IMR-90 (cell line): ENCODE measurements around the gene GRIK5. TPM values are rescaled to one million over a fixed set of nuclear protein-coding genes. Genes with fewer than 3 reads are reported as not detected.
A peak's percentile ranks its signal among the peaks of the same experiment; 100 is the strongest.

Source experiments
- ATAC-seq: fragments of 200-7000 bp; cut with Tn5 transposase; 2 replicates; pipeline ENCODE4 v1.9.1; 2020; ENCODE audit warnings: low read depth, mild to moderate bottlenecking, moderate library complexity
- BruUV-seq: library from RNA; stranded (reverse); fragments of 400-500 nt; replicated peaks from 2 replicates; lab custom pipeline; 2021; lab: Mats Ljungman, UMichigan
- CTCF ChIA-PET: fragments of 300-600 bp; formaldehyde crosslinking; extraction: SDS; loops from one replicate; lab custom pipeline; 2021; ENCODE audit warnings: antibody characterized with exemption; lab: Yijun Ruan, JAX
- POLR2A ChIA-PET: fragments of 300-600 bp; sonication (Branson Sonifier 250); formaldehyde crosslinking; loops from one replicate; lab custom pipeline; 2022; ENCODE audit warnings: antibody characterized with exemption; ENCODE audit not compliant: unreplicated experiment; lab: Charles Lee
- DNase-seq: peaks from one replicate; pipeline ENCODE4 v3.0.0; 2013
- H2AFZ ChIP-seq: replicated peaks from 2 replicates; pipeline ENCODE3; 2013; ENCODE audit warnings: low read length, mild to moderate bottlenecking; ENCODE audit not compliant: poor library complexity
- H2AK5ac ChIP-seq: 2 replicates; pipeline ENCODE4 v1.6.1; 2013; ENCODE audit warnings: low read depth, low read length, inconsistent platforms
- H2AK9ac ChIP-seq: replicated peaks from 2 replicates; pipeline ENCODE3; 2013; ENCODE audit warnings: mild to moderate bottlenecking, low read depth, low read length, moderate library complexity; ENCODE audit not compliant: poor library complexity
- H2BK120ac ChIP-seq: 2 replicates; pipeline ENCODE4 v1.6.1; 2013; ENCODE audit warnings: low read depth, low read length, inconsistent platforms
- H2BK15ac ChIP-seq: 3 replicates; pipeline ENCODE4 v1.6.1; 2013; ENCODE audit warnings: low read depth, low read length, inconsistent platforms
- H2BK20ac ChIP-seq: 2 replicates; pipeline ENCODE4 v1.6.1; 2013; ENCODE audit warnings: low read depth, mild to moderate bottlenecking, inconsistent platforms, low read length, moderate library complexity
- H2BK5ac ChIP-seq: 2 replicates; pipeline ENCODE4 v1.6.1; 2013; ENCODE audit warnings: mild to moderate bottlenecking, low read depth, low read length, inconsistent platforms; ENCODE audit not compliant: poor library complexity, severe bottlenecking
- H3K14ac ChIP-seq: replicated peaks from 2 replicates; pipeline ENCODE4 v1.6.1; 2013; ENCODE audit warnings: low read depth, low read length, inconsistent platforms
- H3K18ac ChIP-seq: 2 replicates; pipeline ENCODE4 v1.6.1; 2013; ENCODE audit warnings: low read depth, low read length, control low read depth
- H3K23ac ChIP-seq: 2 replicates; pipeline ENCODE4 v1.6.1; 2013; ENCODE audit warnings: low read depth, low read length, inconsistent platforms
- H3K27ac ChIP-seq: 2 replicates; pipeline ENCODE4 v1.5.1; 2013; ENCODE audit warnings: mild to moderate bottlenecking, control low read depth, low read length; ENCODE audit not compliant: insufficient read depth
- H3K27me3 ChIP-seq: 2 replicates; pipeline ENCODE4 v1.6.1; 2013; ENCODE audit warnings: low read length; ENCODE audit not compliant: control insufficient read depth, insufficient read depth
- H3K36me3 ChIP-seq: 2 replicates; pipeline ENCODE4 v1.6.1; 2013; ENCODE audit warnings: low read length, mixed read lengths; ENCODE audit not compliant: control insufficient read depth, insufficient read depth
- H3K4ac ChIP-seq: 2 replicates; pipeline ENCODE4 v1.6.1; 2013; ENCODE audit warnings: low read depth, low read length, inconsistent platforms
- H3K4me1 ChIP-seq: 2 replicates; pipeline ENCODE4 v1.6.1; 2013; ENCODE audit warnings: low read length, mixed read lengths; ENCODE audit not compliant: control insufficient read depth, insufficient read depth
- H3K4me2 ChIP-seq: 2 replicates; pipeline ENCODE4 v1.6.1; 2013; ENCODE audit warnings: low read depth, mild to moderate bottlenecking, control low read depth, low read length, moderate library complexity
- H3K4me3 ChIP-seq: 2 replicates; pipeline ENCODE4 v1.5.1; 2013; ENCODE audit warnings: low read depth, mild to moderate bottlenecking, control low read depth, low read length, moderate library complexity; ENCODE audit not compliant: insufficient read depth
- H3K56ac ChIP-seq: 2 replicates; pipeline ENCODE4 v1.6.1; 2013; ENCODE audit warnings: low read length, inconsistent platforms; ENCODE audit not compliant: insufficient read depth; ENCODE audit errors: extremely low read depth
- H3K79me1 ChIP-seq, 2 experiments: 2 replicates each; pipeline ENCODE4 v1.6.1; 2013; ENCODE audit warnings: low read length in 2 of 2, inconsistent platforms in 1 of 2, low read depth in 1 of 2
- H3K9ac ChIP-seq: 2 replicates; pipeline ENCODE4 v1.6.1; 2013; ENCODE audit warnings: low read depth, low read length, control low read depth
- H3K9me1 ChIP-seq: 2 replicates; pipeline ENCODE4 v1.6.1; 2013; ENCODE audit warnings: low read length, inconsistent platforms; ENCODE audit not compliant: insufficient read depth
- H3K9me3 ChIP-seq: 2 replicates; pipeline ENCODE4 v1.6.1; 2013; ENCODE audit warnings: low read length; ENCODE audit not compliant: control insufficient read depth, insufficient read depth
- H4K20me1 ChIP-seq: 2 replicates; pipeline ENCODE4 v1.6.1; 2013; ENCODE audit warnings: low read length, inconsistent platforms; ENCODE audit not compliant: insufficient read depth
- H4K5ac ChIP-seq: 2 replicates; pipeline ENCODE4 v1.6.1; 2013; ENCODE audit warnings: mild to moderate bottlenecking, low read depth, low read length, control low read depth
- H4K8ac ChIP-seq, 2 experiments: 2 replicates each; pipeline ENCODE4 v1.6.1; 2013; ENCODE audit warnings: low read depth in 2 of 2, low read length in 2 of 2, control low read depth in 1 of 2, inconsistent platforms in 1 of 2
- H4K91ac ChIP-seq: 2 replicates; pipeline ENCODE4 v1.6.1; 2013; ENCODE audit warnings: low read depth, low read length, inconsistent platforms; ENCODE audit not compliant: insufficient read depth
- BHLHE40 ChIP-seq: fragments of 150-350 bp; IDR thresholded peaks from 2 replicates; pipeline ENCODE4 v1.6.1; 2016; ENCODE audit warnings: mild to moderate bottlenecking, low read depth, low read length
- CEBPB ChIP-seq: IDR thresholded peaks from 2 replicates; pipeline ENCODE4 v1.6.1; 2012; ENCODE audit warnings: low read depth, low read length, improper control_type of control experiment
- CTCF ChIP-seq: conservative IDR thresholded peaks from 2 replicates; pipeline ENCODE4 v1.5.1; 2012; ENCODE audit warnings: mild to moderate bottlenecking, low read depth, low read length, improper control_type of control experiment
- ELK1 ChIP-seq: fragments of 150-350 bp; IDR thresholded peaks from 2 replicates; pipeline ENCODE4 v1.6.1; 2016; ENCODE audit warnings: low read depth, mild to moderate bottlenecking, low read length, moderate library complexity, borderline replicate concordance
- MXI1 ChIP-seq: IDR thresholded peaks from 2 replicates; pipeline ENCODE4 v1.6.1; 2012; ENCODE audit warnings: low read depth, mild to moderate bottlenecking, low read length, moderate library complexity, borderline replicate concordance
- POLR2A ChIP-seq: IDR thresholded peaks from 2 replicates; pipeline ENCODE4 v1.6.1; 2012; ENCODE audit warnings: mild to moderate bottlenecking, low read depth, low read length
- USF2 ChIP-seq: fragments of 150-350 bp; IDR thresholded peaks from 2 replicates; pipeline ENCODE4 v1.6.1; 2017; ENCODE audit warnings: mild to moderate bottlenecking, antibody characterized with exemption, low read length, low read depth
- WGBS, 2 experiments: methylation state at CpG; one replicate each; pipeline versions ENCODE4 v1.1.5 to v1.1.7; 2013; ENCODE audit warnings: missing lambda C conversion rate in 2 of 2; ENCODE audit not compliant: insufficient read length in 1 of 2; ENCODE audit errors: extremely low coverage in 2 of 2; 5-methylcytosine and 5-hydroxymethylcytosine counted together
- dilution Hi-C: fragments of 300-500 bp; cut with HindIII; formaldehyde crosslinking; loops from one replicate; pipeline ENCODE4 v1.14.3; 2018; ENCODE audit warnings: low sequenced_read_pairs; ENCODE audit not compliant: unreplicated experiment
- in situ Hi-C: fragments of 300-500 bp; cut with MboI; formaldehyde crosslinking; loops from 3 replicates; pipeline ENCODE4 v1.14.3; 2019; ENCODE audit warnings: low sequenced_read_pairs, inconsistent platforms, mixed read lengths
- intact Hi-C: fragments of 100-400 bp; cut with micrococcal nuclease; formaldehyde crosslinking; loops from 2 replicates; pipeline ENCODE4 v1.10.0; 2022
- polyA plus RNA-seq, 3 experiments: library from polyadenylated mRNA; depleted of rRNA; stranded (reverse); fragments of >200 nt; gene quantifications; 2 replicates each; pipeline ENCODE4 v1.2.3, GENCODE V29; 2012; ENCODE audit warnings: low replicate concordance in 1 of 3
- total RNA-seq: library from RNA; depleted of rRNA; stranded (reverse); fragments of >200 nt; gene quantifications from 2 replicates; pipeline ENCODE4 v1.2.3, GENCODE V29; 2012

The GRIK5 gene
- total and polyA plus RNA-seq, 2 of the 4 experiments (the other 2 are of a cell fraction): 0.10 TPM; not detected in 1

GRCh38 chr19:42083537-42083936 is 13.5 kb upstream of the GRIK5 start:
- H3K4ac ChIP-seq: no peak overlapping the region
- in situ Hi-C loops (no loop called here), dilution Hi-C loops (no loop called here), intact Hi-C loops (no loop called here)
- no peak overlapping the region for H2AK9ac ChIP-seq
- H3K27me3 ChIP-seq: no peaks in the 10 kb centered on the region
- H3K14ac ChIP-seq: no peak overlapping the region
- CTCF ChIA-PET: no interaction called here
- no peak overlapping the region for H3K4me3 ChIP-seq
- no peak overlapping the region for H2BK5ac ChIP-seq
- TF ChIP-seq BHLHE40 (no peak), MXI1 (no peak), USF2 (no peak), ELK1 (no peak), CTCF (no peak), CEBPB (peak; percentile 57; the same call in 1 of the 2 replicates), POLR2A (no peak)
- no peak overlapping the region for H3K23ac ChIP-seq
- ATAC-seq: no peak
- DNase-seq: no peak
- H3K18ac ChIP-seq: no peak overlapping the region
- H3K9me1 ChIP-seq: peaks cover 18% of the 10 kb centered on the region
- POLR2A ChIA-PET: no interaction called here
- peaks cover 39% of the 10 kb centered on the region for H4K20me1 ChIP-seq
- H4K8ac ChIP-seq: no peak overlapping the region
- peaks cover 38% of the 10 kb centered on the region for H3K36me3 ChIP-seq
- no peak overlapping the region for H4K91ac ChIP-seq
- H3K9me3 ChIP-seq: no peaks in the 10 kb centered on the region
- no peak overlapping the region for H4K5ac ChIP-seq
- H3K9ac ChIP-seq: no peak overlapping the region
- peaks cover 5% of the 10 kb centered on the region for H3K4me1 ChIP-seq
- BruUV-seq: no TSS peak
- no peak overlapping the region for H2BK15ac ChIP-seq
- H3K79me1 ChIP-seq: peaks cover 17 to 59% of the 10 kb centered on the region in 2 experiments
- no peak overlapping the region for H3K56ac ChIP-seq
- H3K4me2 ChIP-seq: no peak overlapping the region
- no peak overlapping the region for H3K27ac ChIP-seq
- no peak overlapping the region for H2BK20ac ChIP-seq
- 100% methylated on average over 1 of the region's 5 CpGs; no CpG with 5 or more reads in 1 of the 2 experiments for WGBS, 2 experiments
- H2BK120ac ChIP-seq: no peak overlapping the region
- no peak overlapping the region for H2AK5ac ChIP-seq
- H2AFZ ChIP-seq: no peak overlapping the region
